B cell (primary cell): Measurements from ENCODE around the gene SDK2. TPM values are rescaled to one million over a fixed set of nuclear protein-coding genes. Genes with fewer than 3 reads are reported as not detected.
A peak's percentile ranks its signal among the peaks of the same experiment; 100 is the strongest.

Experiments
- ATAC-seq: fragments of 200-7000 bp; cut with Tn5 transposase; one replicate; pipeline ENCODE4 v1.10.0; 2021; ENCODE audit warnings: low read depth, mild to moderate bottlenecking, moderate number of reproducible peaks, moderate library complexity
- CTCF ChIA-PET: fragments of 350-600 bp; sonication (Branson Sonifier 250); formaldehyde crosslinking; loops from one replicate; lab custom pipeline; 2021; ENCODE audit warnings: antibody characterized with exemption, inconsistent platforms; lab: Charles Lee
- POLR2A ChIA-PET: fragments of 350-600 bp; sonication (Branson Sonifier 250); formaldehyde crosslinking; loops from one replicate; lab custom pipeline; 2021; ENCODE audit warnings: antibody characterized with exemption; lab: Charles Lee
- DNase-seq: peaks from one replicate; pipeline ENCODE4 v3.0.0; 2013
- H2AFZ ChIP-seq: 2 replicates; pipeline ENCODE4 v1.6.1; 2012; ENCODE audit warnings: mild to moderate bottlenecking, low read depth, low read length; ENCODE audit not compliant: insufficient read depth, poor library complexity, severe bottlenecking
- H3K27ac ChIP-seq, 2 donors: 1 replicate in 1 of 2; 2 replicates in 1 of 2; pipeline ENCODE4 v1.5.1; 2012 to 2013; ENCODE audit warnings: low read length in 2 of 2, mild to moderate bottlenecking in 2 of 2, moderate library complexity in 1 of 2
- H3K27me3 ChIP-seq, 4 experiments: fragments of 200-600 bp in 1 of 4; sonication (generic) in 1 of 4; replicated peaks in 1 of 4; 1 replicate in 2 of 4; 2 replicates in 2 of 4; pipeline versions ENCODE4 v1.6.1 to v1.7.0; 2013 to 2016; ENCODE audit warnings: low read length in 3 of 4, mild to moderate bottlenecking in 2 of 4, mixed read lengths in 1 of 4, moderate library complexity in 1 of 4; ENCODE audit not compliant: insufficient read depth in 4 of 4, control insufficient read depth in 3 of 4; ENCODE audit errors: control extremely low read depth in 1 of 4
- H3K36me3 ChIP-seq, 2 experiments: replicated peaks in 1 of 2; 1 replicate in 1 of 2; 2 replicates in 1 of 2; pipeline versions ENCODE4 v1.6.1 to v1.7.1; 2013; ENCODE audit warnings: low read length in 1 of 2; ENCODE audit not compliant: insufficient read depth in 2 of 2, control insufficient read depth in 1 of 2; ENCODE audit errors: control extremely low read depth in 1 of 2, extremely low read depth in 1 of 2
- H3K4me1 ChIP-seq, 2 donors: fragments of 200-600 bp in 1 of 2; sonication (generic) in 1 of 2; 1 replicate in 1 of 2; 2 replicates in 1 of 2; pipeline versions ENCODE4 v1.5.1 to v1.6.1; 2013 to 2017; ENCODE audit warnings: low read length in 2 of 2; ENCODE audit not compliant: control insufficient read depth in 2 of 2, insufficient read depth in 2 of 2
- H3K4me2 ChIP-seq: replicated peaks from 2 replicates; pipeline ENCODE3; 2012; ENCODE audit warnings: mild to moderate bottlenecking, low read depth, low read length; ENCODE audit not compliant: poor library complexity, severe bottlenecking
- H3K4me3 ChIP-seq, 5 experiments: fragments of 200-600 bp in 1 of 5; sonication (generic) in 1 of 5; 1 replicate in 3 of 5; 2 replicates in 2 of 5; pipeline versions ENCODE4 v1.5.1 to v1.7.0; 2011 to 2016; ENCODE audit warnings: low read length in 4 of 5, mild to moderate bottlenecking in 4 of 5, low read depth in 2 of 5, control low read depth in 1 of 5, moderate library complexity in 1 of 5; ENCODE audit not compliant: insufficient read depth in 1 of 5; ENCODE audit errors: control extremely low read depth in 1 of 5, extremely low read depth in 1 of 5
- H3K79me2 ChIP-seq: fragments of 200-600 bp; sonication (generic); one replicate; pipeline ENCODE4 v1.6.0; 2016; ENCODE audit warnings: low read length; ENCODE audit not compliant: control insufficient read depth, insufficient read depth
- H3K9ac ChIP-seq: fragments of 200-600 bp; sonication (generic); 2 replicates; pipeline ENCODE4 v1.6.1; 2017; ENCODE audit warnings: mild to moderate bottlenecking, low read length, moderate library complexity
- H3K9me3 ChIP-seq, 3 donors: one replicate each; pipeline versions ENCODE4 v1.6.1 to v1.7.1; 2013; ENCODE audit warnings: low read length in 2 of 3; ENCODE audit not compliant: control insufficient read depth in 2 of 3, insufficient read depth in 1 of 3; ENCODE audit errors: control extremely low read depth in 1 of 3
- H4K20me1 ChIP-seq: 2 replicates; pipeline ENCODE4 v1.6.0; 2012; ENCODE audit warnings: mild to moderate bottlenecking, low read length; ENCODE audit not compliant: insufficient read depth, control insufficient read depth, poor library complexity, severe bottlenecking
- H3K27ac Mint-ChIP-seq: one replicate; pipeline ENCODE4 v1.8.0; 2021; ENCODE audit warnings: mixed read lengths
- H3K27me3 Mint-ChIP-seq: one replicate; pipeline ENCODE4 v1.8.0; 2021; ENCODE audit warnings: mixed read lengths
- H3K4me1 Mint-ChIP-seq: one replicate; pipeline ENCODE4 v1.8.0; 2021; ENCODE audit warnings: mixed read lengths
- H3K4me3 Mint-ChIP-seq: one replicate; pipeline ENCODE4 v1.8.0; 2021; ENCODE audit warnings: mixed read lengths
- H3K9me3 Mint-ChIP-seq: one replicate; pipeline ENCODE4 v1.8.0; 2022; ENCODE audit warnings: mixed read lengths; ENCODE audit not compliant: insufficient read depth
- CTCF ChIP-seq: fragments of 200-600 bp; IDR thresholded peaks from one replicate; pipeline ENCODE4 v1.8.0; 2022; ENCODE audit warnings: antibody characterized with exemption, mild to moderate bottlenecking
- EZH2 ChIP-seq: IDR thresholded peaks from 2 replicates; pipeline ENCODE4 v1.6.1; 2012; ENCODE audit warnings: borderline replicate concordance, low read depth, mild to moderate bottlenecking, moderate library complexity, low read length; ENCODE audit not compliant: insufficient read depth, poor library complexity, severe bottlenecking
- whole genome bisulfite sequencing: methylation state at CpG from one replicate; pipeline ENCODE4 v1.1.5; 2013; ENCODE audit warnings: missing lambda C conversion rate; ENCODE audit not compliant: insufficient coverage; 5-methylcytosine and 5-hydroxymethylcytosine counted together
- intact Hi-C: fragments of 100-400 bp; cut with micrococcal nuclease; formaldehyde crosslinking; loops from one replicate; pipeline ENCODE4 v1.10.0; 2022
- polyA plus RNA-seq: library from polyadenylated mRNA; depleted of rRNA; stranded (reverse); fragments of >200 nt; gene quantifications from 2 replicates; pipeline ENCODE4 v1.2.3, GENCODE V29; 2012
- total RNA-seq, 2 donors: library from RNA; stranded (reverse); fragments of 120-200 nt in 1 of 2; gene quantifications; 1 replicate in 1 of 2; 2 replicates in 1 of 2; pipeline versions ENCODE4 v1.2.3 to v1.2.4, GENCODE V29; 2013 to 2022

The SDK2 gene
- total and polyA plus RNA-seq, 2 donors (not counting 1 experiment from before 2014, with no cell fraction given) = 3.2 to 13.0 TPM

GRCh38 chr17:73667181-73667959, 23.1 kb upstream of the SDK2 start:
- POLR2A ChIA-PET = no interaction called here
- 23% methylated on average over 3 of the region's 9 CpGs for WGBS

More at GRCh38 chr17:73667181-73667959, 23.1 kb upstream of the SDK2 start:
- Histone ChIP-seq H3K4me3 (no peak overlapping the region), H3K9ac (no peak overlapping the region), H3K4me1 (peaks cover 5 to 6% of the 10 kb centered on the region in 2 donors), H3K36me3 (no peaks in the 10 kb centered on the region), H4K20me1 (no peaks in the 10 kb centered on the region), H2AFZ (peak overlapping the region; percentile 7), H3K9me3 (peaks cover 0 to 12% (median 3%) of the 10 kb centered on the region in 3 donors), H3K79me2 (no peaks in the 10 kb centered on the region), H3K4me2 (no peak overlapping the region), H3K27ac (no peak overlapping the region), H3K27me3 (peaks cover 0 to 4% (median 0%) of the 10 kb centered on the region in 4 experiments)
- no peak for TF ChIP-seq EZH2
- no peak for TF ChIP-seq CTCF
- CTCF ChIA-PET = no interaction called here
- ATAC-seq = no peak
- intact Hi-C loops = no loop called here
- Mint-ChIP-seq H3K9me3 (peaks cover 2% of the 10 kb centered on the region), H3K27me3 (peaks cover 46% of the 10 kb centered on the region), H3K4me3 (peak overlapping the region; percentile 1), H3K4me1 (peaks cover 9% of the 10 kb centered on the region), H3K27ac (no peak overlapping the region)
- no peak for DNase-seq
